Kasumi-1 (cell line): ENCODE results near the gene ZC3H12D.

Source experiments
- DNase-seq, 2 experiments: peaks; one replicate each; lab custom pipeline; 2025; lab: John Stamatoyannopoulos, UW

The ZC3H12D gene

DNA sequence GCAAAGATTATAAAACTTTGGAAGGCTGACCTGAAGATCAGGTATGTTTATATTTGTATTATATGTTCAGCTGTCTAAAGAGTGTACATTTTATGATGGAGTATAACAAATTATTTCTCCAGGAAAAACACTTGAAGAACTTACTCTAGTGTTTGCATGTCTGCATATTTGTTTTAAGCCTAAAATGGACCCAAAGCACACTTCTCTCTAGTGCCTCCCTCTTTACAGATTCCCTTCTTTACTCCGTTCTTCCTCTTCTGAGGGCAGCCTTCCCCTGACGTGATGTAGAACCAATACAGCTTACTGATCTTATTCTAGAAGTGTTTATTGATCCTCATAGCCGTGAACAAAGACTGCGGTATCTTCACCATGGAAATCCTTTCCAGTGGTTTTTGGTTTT is 70.8 kb downstream of the ZC3H12D start:
- no peak for DNase-seq

DNA sequence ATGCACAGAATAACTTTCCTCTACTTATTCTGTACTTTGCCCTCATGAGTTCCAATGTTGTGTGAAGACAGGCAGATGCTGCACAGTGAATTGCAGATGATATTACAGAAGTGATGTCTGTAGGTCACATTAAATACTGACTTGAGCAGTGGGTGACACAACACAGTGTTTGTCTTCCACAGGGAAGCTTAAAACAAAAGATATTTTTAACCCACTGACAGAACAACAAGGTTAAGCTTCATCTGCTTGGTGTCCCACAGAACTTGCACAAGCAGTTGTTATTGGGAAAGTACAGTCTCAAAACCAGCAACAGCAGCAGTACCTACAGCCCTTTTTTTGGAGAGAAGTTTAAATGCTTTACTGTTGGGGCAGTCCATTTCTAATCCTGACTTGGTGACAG is 74.3 kb downstream of the ZC3H12D start:
- DNase-seq: no peak

DNA sequence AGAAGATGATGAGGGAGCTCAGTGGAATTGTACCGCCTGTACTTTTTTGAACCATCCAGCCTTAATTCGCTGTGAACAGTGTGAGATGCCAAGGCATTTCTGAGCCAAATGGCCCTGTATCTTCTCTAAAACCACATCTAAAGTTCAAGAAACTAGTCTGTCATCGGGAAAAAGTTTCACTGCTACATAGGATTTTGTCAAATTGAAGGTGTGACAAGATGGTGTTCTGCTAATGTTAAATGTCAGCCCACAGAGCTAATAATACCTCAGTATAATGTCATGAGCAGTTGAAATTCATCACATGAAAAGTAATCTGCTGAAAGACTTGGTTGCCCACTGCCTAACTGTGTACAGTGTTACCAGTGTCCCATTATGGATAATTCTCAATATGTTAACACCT is 75.2 kb downstream of the ZC3H12D start:
- no peak for DNase-seq

- DNase-seq: no peak
Measured at GRCh38 chr6:149405823-149406765, 78.7 kb downstream of the ZC3H12D start.

- DNase-seq: no peak
Measured at GRCh38 chr6:149403534-149403933, 81.3 kb downstream of the ZC3H12D start.

- no peak for DNase-seq
Measured at GRCh38 chr6:149400050-149400449, 84.8 kb downstream of the ZC3H12D start, which contains the start of gene SUMO4. Gene SUMO4 (plus strand): TSS chr6:149400262. CDS start chr6:149400392, 130 bp downstream.

DNA sequence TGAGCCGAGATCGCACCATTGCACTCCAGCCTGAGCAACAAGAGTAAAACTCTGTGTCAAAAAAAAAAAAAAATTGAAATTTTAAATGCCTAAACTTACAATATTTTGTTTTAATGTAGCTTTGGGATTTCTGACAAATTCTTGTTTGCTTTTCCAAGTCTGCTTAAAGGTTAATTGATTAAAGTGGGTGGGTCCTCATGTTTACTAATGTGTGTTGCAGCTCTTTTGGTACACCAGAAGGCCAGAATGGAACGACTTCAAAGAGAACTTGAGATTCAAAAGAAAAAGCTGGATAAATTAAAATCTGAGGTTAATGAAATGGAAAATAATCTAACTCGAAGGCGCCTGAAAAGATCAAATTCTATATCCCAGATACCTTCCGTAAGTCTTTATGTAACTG is 87.4 kb downstream of the ZC3H12D start:
- DNase-seq: no peak
